Astrocyte (in vitro differentiated cells and primary cell): ENCODE results near the gene DYNC1I1.

Experiments
- EZH2 ChIP-seq: IDR thresholded peaks from 2 replicates; pipeline ENCODE4 v1.6.1; 2012; ENCODE audit warnings: mild to moderate bottlenecking, low read length, inconsistent platforms; ENCODE audit not compliant: insufficient read depth
- TF ChIP-seq, protein P1 (sequence below): IDR thresholded peaks from 2 replicates; pipeline ENCODE4 v1.5.1; 2011; ENCODE audit warnings: low read depth, mild to moderate bottlenecking, inconsistent platforms, low read length, moderate library complexity; ENCODE audit not compliant: insufficient read depth

DNA sequence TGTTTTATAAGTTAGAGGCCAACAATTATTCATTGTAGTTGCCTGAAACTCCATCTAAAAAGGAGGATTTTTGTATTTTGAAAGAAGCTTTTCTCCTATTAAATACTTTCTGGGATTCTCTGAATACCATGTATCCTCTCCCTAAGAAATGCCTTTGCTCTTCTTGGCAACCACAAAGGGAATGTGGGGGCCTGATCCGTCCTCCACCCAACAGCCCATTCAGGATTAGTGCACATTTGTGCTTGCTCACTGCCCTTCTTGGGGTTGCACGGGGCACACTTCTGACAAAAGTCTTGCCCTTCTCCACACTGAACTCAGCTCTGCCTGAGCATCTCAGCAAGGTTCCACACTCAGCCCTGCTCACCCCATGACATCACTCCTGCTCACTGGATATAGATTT is 355.4 kb downstream of the DYNC1I1 start:
- TF ChIP-seq, protein P1, sequence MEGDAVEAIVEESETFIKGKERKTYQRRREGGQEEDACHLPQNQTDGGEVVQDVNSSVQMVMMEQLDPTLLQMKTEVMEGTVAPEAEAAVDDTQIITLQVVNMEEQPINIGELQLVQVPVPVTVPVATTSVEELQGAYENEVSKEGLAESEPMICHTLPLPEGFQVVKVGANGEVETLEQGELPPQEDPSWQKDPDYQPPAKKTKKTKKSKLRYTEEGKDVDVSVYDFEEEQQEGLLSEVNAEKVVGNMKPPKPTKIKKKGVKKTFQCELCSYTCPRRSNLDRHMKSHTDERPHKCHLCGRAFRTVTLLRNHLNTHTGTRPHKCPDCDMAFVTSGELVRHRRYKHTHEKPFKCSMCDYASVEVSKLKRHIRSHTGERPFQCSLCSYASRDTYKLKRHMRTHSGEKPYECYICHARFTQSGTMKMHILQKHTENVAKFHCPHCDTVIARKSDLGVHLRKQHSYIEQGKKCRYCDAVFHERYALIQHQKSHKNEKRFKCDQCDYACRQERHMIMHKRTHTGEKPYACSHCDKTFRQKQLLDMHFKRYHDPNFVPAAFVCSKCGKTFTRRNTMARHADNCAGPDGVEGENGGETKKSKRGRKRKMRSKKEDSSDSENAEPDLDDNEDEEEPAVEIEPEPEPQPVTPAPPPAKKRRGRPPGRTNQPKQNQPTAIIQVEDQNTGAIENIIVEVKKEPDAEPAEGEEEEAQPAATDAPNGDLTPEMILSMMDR, result no peak
- no peak for TF ChIP-seq EZH2
